Globus pallidus (tissue), 1 donor: ENCODE results near the gene CYBB.

Experiments used
- DNase-seq: peaks from one replicate; pipeline ENCODE4 v3.0.0-alpha.2; 2015; ENCODE audit warnings: low spot score

Gene CYBB

DNA sequence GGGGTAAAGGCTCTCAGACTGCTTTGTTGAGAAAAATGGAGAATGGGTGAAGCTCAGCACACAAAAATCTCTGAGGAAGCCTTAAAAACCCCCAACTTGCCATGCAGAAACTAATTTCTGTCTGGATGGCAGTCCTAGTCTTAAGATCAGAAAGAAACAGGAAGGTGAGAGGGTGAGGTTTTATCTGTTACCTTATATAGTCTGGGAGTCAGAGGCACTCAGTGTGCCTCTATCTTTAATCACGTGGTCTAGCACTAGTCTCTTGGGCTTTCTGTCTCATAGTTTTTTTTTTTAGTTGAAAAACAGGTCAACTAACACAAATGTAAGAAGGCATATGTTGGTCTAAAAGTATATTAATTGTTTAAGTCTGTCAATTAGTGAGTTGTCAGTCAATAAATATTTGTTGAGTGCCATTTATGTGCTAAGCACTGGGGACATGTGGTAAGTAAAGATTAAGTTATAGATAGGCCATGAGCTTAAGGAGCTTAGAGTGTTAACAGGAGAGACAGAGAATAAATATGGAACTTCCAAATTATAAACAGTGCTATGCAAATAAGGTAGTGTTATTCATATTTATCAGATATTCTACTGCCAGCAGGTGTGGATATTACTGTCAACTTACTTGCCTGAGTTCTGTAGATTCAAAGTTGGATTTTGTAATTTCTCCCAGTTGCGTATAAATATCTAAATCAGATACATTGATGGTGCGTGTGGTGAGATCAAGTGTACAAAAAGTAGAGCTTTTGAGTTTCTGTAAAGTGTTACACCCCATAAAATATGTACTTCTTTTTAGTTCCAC, 7.0 kb downstream of the CYBB start:
- no peak for DNase-seq

DNA sequence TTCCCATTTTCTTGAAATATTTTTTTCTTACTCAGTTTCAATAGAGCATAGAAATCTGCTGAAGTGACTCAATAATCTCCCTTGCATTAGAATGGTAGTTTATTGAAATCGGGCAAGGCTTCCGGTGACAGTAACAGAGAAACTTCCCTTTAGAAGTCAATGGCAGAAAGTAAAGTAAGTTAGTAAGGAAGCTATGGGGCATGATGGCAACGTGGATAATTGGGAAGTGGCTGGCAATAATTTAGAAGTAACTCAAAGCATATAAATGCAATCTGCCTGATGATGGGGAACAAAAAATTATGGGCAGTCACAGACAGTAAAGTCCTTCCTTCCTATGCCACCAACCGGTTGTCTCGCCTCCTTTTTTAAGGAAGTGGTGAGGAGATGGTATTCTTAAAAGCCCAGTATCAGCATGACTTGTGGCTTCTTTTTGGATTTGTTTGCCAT, 7.6 kb downstream of the CYBB start:
- DNase-seq: peak; percentile 16

DNA sequence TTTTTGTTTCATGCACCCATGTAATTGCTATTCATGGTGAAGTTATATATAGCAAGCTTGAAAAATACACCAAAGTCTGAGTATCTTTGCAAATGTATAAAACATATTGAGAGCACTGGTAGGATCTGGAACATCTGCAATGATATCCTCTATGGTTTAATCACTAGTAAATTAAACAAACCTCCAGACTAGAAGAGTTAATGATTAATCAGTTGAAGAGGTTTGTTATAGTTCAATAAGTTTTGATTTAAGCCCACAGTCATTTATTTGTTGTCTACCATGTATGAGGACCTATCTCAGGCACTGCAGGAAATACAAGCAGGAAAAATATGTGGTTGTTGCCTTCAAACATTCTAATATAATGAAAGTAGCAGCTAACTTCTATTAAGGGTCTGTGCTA, 16.5 kb downstream of the CYBB start:
- DNase-seq: no peak

DNA sequence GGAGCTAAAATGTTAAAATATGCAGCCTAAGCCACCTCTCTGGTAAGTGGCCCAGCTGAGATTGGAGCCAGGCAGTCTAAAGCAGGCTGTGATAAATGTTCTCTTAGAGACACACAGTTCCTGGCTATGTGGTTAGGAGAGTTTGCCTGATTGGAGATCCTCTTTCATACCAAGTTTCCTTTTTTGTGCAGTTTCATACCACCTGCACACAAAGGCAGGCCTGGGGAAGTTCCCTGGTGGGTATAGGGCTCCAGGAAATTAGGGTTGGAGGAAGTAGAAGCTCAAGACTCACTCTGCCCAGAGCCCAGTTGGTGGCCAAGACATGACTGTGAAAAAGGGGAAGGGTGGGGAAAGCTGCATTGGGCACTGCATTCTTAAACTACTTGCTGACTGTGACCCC, 16.9 kb downstream of the CYBB start:
- peak; percentile 32 for DNase-seq

DNA sequence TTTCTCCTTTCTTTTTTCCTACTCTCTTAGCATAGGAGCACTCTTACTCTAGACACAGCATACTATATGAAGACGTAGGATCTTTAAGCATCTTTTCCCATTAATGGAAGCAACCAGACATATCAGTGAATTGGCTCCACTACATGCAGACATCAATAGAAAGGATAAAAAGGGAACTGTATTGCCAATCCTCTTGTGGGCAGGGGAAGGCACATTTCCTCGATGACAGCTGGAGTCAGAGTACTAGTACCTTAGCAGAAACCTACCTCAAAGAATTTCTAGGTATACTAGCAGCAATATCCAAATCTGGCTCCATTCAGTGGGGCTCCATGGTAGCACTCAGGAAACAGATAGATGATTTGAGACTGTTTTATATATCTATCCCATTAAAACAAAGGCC, 20.1 kb downstream of the CYBB start:
- DNase-seq: no peak

DNA sequence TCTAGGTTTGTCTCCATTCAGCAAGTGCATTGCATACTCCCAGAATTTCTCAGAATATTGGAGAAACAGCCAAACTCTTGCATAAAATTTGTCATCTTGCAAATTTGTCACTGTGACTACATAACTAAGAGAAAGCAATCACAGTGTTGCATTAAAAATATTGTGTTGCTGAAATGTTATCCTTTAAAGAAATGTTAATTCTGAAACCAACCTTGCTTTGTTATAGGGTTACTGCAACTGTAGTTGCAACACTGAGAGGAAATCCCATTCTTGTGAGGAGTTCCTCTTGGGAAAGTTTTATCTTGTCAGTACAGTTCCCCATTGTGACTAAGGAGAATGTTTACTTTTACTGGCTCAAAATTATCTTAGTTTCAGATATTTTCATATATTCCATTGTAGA, 20.9 kb downstream of the CYBB start:
- no peak for DNase-seq

DNA sequence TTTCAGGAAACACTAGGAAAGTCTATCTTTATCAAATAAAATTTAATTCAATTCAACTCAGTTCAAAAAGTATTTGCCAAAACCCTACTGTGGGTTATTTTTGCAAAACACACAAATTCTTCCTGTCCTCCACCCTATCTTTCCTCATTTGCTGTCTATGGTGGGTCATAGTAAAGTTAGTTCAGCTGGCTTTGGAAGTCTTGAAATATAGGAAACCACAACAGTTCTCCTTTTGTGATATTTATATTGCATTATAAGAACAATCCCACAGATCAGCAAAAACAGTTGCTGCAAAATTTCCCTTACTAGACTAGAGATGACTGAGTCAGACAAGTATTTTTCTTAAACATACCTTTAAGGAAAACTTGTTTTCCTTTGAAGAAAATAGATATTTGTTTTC, 22.2 kb downstream of the CYBB start:
- no peak for DNase-seq

DNA sequence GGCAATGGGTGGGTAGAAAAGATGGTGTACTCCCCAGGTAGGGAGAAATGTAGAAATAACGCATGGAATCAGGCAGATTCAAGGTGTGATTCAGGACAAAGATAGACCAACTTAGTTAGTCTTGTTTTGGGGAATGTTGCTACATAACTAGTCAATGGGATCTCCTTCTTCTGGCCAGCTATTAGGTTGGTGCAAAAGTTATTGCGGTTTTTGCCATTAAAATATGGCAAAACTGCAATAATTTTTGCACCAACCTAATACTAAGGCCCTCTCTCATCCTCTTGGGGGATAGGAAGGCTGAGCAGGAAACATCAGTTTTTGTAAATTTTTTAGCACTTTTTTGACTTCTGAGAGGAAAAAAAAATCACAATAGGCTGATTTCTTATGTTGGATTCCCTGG, 23.2 kb downstream of the CYBB start:
- no peak for DNase-seq

DNA sequence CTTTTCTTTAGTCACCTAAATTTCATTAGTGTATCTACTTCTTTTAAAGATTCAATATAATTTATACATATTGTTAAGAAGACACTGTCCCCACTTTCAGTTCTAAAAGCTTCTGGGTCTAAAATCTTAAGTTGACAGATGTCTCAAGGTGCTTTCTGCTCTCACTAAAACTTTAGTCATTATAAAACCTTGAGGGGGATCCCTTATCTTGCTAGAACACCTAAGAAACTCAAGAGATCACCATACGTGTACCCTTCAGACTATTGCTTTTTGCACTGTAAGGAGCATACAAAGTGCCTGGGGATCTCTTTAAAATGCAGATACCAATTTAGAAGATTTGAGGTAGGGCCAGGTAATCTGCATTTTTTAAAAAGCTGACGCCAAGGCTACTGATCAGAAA, 30.1 kb downstream of the CYBB start:
- DNase-seq: no peak

DNA sequence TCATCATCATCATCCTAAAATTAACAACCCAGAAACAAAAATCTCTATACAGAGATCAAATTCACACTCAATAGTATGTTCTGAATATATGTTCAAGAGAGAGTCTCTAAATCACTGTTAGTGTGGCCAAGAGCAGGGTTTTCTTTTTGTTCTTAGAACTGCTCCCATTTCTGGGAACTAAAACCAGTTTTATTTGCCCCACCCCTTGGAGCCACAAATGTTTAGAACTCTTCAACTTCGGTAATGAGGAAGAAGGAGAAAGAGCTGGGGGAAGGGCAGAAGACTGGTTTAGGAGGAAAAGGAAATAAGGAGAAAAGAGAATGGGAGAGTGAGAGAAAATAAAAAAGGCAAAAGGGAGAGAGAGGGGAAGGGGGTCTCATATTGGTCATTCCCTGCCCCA, 32.3 kb downstream of the CYBB start:
- DNase-seq: no peak

DNA sequence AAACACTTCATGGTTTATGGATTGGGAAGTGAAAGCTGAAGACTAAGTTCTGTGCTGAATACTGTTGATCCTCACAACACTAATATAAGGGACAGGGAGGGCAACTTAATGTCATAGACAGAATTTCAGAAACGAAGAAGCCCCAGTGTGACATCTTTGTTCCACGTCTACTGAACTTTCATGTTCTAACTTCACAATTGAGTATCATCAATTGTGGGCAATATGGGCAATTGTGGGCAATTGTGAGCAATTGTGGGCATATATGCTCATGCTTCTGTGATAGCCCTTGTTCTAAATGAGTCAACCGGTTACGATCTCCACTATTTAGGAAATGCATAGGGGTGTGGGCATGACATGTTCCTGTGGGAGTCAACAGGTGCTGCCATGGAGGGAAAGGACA, 33.7 kb downstream of the CYBB start:
- no peak for DNase-seq

DNA sequence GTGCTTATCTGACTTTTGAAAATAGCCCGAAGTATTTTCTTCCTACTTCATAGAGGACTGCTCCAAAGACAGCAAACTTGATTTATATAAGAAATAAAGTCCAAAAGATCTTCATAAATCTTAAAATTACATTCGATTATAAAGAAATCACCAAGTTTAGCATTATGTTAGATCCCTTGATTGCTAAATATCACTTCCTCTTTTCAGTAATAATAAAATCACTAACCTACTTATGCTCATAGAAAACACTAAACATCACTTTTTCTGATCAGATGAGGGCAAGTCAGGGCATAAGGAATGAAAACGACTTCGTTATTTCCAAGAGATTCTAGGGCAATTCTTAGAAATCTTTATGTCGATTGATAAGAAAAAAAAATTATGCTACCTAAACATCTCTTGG, 35.5 kb downstream of the CYBB start:
- DNase-seq: no peak

DNA sequence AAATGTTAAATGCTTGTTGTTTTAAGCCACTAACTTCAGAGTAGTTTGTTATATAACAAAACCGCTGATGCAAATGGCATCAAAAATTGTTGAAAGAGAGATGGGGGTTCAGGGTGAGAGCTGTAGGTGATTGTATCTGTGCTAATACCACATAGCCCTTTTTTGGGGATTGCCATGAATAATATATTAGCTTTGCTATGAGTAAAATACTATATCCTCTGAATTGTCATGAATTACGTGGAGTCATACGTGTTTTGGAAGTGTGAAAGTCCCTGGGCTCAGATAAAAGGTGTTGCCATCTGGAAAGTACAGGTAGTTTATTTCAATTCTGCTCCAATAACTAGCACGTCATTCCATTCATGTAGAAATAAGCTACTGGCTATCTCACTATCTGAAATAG, 36.9 kb downstream of the CYBB start:
- no peak for DNase-seq

DNA sequence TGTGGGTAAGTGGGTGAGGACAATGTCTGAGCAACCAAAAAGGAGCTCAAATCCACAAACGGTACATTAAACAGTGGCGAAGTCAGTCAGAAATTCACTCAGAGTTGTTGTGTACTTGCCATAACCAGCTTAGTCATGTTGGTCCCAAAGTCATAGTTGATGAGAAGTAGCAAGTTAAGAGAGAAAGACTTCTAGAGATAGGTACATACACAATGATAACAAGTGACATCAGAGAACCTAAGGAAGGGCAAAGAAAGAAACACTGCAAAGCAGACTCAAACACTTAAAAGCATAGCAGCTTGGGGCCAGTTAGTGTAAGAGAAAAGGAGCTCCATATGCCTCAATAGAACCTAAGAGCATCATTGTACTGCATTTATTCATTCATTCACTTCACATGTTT, 37.3 kb downstream of the CYBB start:
- no peak for DNase-seq

DNA sequence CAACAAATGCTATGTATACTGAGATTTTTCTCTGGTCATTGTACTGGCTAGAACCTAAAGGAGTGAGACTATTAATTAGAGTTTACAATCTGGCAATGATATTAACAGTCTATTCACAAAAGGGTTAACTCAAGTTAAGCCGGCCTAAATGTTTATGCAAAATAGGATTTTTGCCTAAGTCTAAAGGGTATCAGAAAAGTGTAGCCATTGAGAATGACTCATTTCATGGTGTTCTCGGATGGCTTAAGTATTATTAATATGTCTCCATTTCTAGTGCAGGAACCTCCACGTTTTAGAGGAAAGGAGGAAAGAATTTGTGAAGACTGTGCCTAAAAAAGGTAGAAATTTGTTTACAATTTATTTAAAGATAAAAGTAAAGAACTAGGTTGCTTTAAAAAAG, 37.7 kb downstream of the CYBB start:
- no peak for DNase-seq

DNA sequence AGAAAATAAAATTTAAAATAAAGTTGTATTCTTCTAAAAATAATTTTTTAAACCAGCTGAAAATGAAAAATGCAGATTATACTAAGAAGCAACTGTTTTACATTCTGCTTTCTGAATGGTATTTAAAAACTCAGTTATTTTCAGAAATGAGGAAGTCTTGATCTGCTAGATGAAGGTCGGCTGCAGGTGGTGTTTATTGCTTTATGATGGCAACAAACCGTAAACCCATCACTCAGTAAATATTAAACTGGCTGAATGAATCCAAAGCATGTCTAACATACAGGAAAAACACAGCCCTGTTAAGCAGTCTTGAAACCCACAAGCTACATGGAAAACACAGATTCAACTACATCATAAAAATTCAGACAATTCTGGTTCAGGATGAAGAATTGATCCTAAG, 38.2 kb downstream of the CYBB start:
- DNase-seq: no peak

DNA sequence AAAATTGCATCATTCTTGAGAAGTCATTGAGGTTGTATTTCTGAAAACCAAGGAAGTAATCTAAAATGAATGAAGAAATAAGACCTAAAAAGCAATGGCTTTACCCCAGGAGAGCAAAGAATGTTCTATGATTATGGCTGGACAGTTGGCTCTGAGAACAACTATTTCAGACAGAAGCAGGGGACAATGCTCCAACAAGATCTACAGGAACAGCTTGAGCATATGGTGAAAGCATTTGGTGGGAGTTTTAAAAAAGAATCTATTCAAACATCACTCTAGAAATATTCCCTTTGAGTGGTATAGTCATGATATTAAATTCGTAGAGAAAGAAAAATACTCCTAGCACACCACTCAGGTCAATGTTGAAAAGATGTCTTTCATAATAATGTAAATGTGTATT, 40.8 kb downstream of the CYBB start:
- no peak for DNase-seq

DNA sequence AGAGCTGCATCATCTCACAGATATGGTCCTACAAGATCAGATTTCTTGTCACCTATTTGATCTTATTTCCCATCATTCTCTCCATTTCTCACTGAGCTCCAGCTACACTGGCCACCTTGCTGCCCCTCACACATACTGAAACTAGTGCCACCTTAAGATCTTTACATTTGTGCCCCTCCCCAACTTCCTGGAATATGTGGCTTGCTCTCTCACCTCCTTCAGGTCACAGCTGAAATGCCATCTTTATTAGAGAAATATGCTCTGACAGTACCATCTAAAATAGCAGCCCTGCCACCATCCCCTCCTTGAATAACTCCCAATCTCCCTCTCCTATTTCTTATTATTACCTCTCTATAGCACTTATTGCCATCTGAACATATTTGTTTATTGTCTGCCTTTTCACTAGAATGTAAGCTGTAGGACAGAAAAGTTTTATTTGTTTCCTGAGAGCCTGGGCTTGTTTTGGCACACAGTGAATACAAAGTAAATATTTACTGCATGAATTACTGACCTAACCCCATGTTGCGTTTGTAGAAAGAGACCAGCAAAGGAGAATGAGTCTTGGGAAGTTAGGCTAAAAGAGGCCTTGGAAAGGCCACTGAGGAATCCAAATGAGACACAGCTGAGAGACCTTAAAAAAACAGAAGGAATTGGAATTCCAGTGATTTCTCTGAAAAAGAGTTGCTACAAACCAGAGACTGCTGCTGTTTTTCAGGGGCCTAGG, 44.8 kb downstream of the CYBB start:
- no peak for DNase-seq

DNA sequence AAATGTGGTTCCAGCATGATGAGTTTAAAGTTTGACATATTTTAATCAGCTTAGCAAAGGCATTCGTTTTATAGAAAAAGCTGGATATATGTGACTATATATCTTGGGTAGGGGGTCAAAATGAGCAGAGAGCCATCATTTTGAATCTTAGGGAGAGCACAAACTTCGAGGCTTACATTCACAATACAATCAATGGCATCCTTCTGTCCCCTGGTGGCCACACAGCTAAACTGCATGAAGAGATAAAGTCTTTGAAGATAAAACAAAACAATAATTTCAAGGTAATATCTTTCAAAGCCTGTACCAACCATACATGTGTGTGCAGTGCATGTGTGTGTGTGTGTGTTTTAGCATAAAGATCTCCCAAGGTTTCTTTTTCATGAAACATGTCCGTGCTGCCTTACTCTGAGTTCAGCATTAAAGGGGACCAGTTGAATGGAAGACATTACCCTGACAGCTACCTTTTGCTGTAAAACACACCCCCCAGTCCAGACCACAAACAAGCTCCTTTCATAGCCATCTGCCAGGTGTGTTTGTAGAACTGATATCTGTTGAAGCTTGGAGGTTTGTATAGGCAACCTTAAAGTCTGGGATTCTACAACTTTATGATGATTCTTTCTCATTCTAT, 45.5 kb downstream of the CYBB start:
- DNase-seq: no peak

DNA sequence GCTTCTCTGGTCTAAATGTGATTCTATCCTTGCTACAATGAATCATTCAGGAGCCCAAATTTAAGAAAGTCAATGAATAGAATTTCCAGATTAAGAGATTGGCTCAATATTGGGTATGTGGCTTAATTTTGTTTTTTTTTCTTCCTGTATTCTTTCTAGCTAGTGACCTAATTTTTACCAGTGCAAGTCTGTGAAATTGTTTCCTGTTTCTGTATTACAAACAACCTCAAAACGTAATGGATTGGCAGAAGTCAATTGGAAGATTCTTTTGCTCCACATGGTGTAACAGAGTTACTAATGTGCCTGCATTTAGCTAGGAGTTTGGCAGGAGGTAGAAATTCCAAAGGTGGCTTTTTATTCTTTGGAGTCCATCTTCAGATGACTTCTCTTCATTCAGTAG, 49.9 kb downstream of the CYBB start:
- DNase-seq: no peak

DNA sequence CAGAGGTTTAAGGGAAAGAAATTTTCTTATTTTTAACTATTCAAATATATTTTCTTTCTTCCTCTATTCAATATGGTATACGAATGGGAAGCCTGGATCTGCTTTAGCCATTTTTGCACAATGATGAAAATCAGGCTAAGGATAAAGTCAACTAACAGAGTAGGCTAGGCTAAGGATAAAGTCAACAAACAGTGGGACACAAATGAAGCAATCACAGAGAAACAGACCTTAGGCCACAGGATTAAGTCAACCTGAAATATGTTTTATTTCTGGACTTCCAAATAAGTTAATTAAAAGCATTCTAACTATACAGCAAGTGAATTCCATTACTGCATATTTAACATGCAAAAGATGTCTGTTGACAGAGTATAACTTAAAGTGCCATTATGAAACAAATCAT, 50.5 kb downstream of the CYBB start:
- DNase-seq: no peak

DNA sequence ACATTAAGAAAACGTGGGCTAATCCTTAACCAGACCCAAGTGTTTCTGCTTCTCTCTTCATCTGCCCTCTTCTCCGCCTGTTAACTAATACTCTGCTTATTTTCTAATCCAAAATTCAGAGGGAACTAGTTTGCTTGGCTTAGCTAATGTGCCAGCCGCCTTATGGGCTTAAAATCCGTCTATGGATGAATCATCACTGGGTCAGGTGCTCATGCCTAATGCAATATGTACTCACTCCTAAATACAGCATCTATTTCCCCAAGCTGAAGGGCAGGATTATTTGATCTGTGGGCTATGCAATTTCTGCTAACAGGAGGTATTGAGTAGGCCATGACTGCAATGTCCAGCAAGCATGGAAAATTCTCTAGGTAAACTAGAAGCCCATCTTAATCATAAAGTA, 55.1 kb downstream of the CYBB start:
- no peak for DNase-seq

DNA sequence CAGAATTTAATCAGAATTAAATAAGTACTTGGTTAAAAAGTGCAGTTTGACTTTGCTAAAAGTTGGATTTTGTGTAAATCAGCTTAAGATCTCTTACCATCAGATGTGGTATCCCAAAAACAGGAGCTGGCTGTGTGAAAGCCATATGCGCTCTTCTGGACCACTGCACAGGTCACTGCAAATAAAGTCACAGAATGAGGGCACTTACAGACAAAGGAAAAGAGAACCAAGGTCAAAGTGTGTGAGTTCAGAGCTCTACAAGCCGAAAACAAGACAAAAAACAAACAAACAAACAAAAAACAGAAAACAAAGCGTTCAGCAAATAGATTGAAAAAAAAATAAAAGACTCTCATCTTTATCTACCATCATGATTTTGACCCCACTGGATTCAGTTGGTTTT, 61.1 kb downstream of the CYBB start:
- no peak for DNase-seq
